ENCODE data around the gene ZNF343. TPM values are rescaled to one million over a fixed set of nuclear protein-coding genes. Genes with fewer than 3 reads are reported as not detected.

The ZNF343 gene
- total RNA-seq, 2 donors from 2014 or later = 9.3 to 16.9 TPM

DNA sequence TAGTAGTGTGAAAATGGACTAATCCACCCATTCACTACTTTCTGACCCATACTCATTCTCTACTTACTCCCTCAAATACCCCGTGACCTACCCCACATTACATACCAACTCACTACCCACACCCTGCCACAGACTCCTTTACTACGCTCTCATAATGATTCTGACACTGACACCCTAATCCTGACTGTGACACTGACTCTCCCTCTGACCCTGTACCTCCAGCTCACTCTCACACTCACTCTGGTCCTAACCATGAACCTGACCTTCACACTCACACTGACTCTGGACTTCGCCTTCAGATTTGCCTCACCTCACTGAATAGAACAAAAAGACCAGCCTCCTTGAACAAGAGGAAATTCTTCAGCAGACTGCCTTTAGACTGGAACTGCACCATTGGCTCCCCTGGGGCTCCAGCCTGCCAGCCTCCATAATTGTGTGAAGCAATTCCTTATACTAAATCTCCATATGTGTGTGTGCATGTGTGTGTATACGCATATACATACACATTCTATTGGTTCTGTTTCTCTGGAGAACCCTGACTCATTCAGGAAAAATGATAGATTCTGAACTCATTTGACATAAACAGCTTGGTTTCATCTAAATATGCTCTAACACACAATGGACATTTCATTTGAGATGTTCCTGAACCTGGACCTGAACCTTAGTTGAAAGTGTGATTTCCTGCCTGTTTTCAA lies 10.5 kb upstream of the ZNF343 start:
- H3K4me3 ChIP-seq = no peak overlapping the region
- no peaks in the 10 kb centered on the region for H3K27me3 ChIP-seq (replicated peaks; ENCODE audit: insufficient read depth)
- ATAC-seq (ENCODE audit: insufficient number of reproducible peaks, low FRiP score, low read depth) = no peak
- peaks cover 4 to 18% of the 10 kb centered on the region in 2 donors for H3K4me1 ChIP-seq (ENCODE audit: control insufficient read depth in 1 of 2, low read depth in 2 of 2)
- no peak overlapping the region for H3K27ac ChIP-seq
- H3K36me3 ChIP-seq = no peaks in the 10 kb centered on the region
- TF ChIP-seq, protein P1, sequence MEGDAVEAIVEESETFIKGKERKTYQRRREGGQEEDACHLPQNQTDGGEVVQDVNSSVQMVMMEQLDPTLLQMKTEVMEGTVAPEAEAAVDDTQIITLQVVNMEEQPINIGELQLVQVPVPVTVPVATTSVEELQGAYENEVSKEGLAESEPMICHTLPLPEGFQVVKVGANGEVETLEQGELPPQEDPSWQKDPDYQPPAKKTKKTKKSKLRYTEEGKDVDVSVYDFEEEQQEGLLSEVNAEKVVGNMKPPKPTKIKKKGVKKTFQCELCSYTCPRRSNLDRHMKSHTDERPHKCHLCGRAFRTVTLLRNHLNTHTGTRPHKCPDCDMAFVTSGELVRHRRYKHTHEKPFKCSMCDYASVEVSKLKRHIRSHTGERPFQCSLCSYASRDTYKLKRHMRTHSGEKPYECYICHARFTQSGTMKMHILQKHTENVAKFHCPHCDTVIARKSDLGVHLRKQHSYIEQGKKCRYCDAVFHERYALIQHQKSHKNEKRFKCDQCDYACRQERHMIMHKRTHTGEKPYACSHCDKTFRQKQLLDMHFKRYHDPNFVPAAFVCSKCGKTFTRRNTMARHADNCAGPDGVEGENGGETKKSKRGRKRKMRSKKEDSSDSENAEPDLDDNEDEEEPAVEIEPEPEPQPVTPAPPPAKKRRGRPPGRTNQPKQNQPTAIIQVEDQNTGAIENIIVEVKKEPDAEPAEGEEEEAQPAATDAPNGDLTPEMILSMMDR (IDR thresholded peaks at IDR 0.05) = no peak
- no peaks in the 10 kb centered on the region for H3K9me3 ChIP-seq
- no peak for DNase-seq (ENCODE audit: low spot score)

DNA sequence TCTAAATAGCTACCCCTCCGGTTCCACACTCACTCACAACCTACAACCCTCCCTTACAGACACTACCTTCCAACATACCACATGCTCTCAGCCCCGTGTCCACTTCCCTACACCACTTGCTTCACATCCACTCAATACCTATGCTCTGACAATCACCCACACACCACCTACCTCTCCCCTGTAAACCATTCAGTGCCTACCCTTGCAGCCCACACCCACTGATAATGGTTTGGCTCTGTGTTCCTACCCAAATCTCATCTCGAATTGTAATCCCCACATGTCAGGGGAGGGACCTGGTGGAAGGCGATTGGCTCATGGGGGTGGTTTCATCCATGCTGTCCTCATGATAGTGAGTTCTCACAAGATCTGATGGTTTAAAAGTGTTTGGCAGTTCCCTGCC lies 9.8 kb upstream of the ZNF343 start:
- no peaks in the 10 kb centered on the region for H3K27me3 ChIP-seq (replicated peaks; ENCODE audit: insufficient read depth)
- no peak for DNase-seq (ENCODE audit: low spot score)

DNA sequence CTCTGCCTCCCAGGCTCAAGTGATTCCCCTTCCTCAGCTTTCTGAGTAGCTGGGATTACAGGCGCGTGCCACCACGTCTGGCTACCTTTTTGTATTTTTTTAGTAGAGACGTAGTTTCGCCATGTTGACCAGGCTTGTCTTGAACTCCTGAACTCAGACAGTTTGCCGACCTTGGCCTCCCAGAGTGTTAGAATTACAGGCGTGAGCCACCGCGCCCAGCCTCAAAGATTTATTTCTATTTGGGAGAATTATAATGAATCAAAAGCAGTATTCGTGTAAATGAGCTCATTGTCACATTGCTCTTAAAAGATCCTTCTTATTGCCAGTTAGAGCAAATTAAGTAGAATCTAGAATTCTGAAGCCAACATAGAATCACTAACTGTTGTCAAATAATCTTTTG lies 9.4 kb upstream of the ZNF343 start:
- peaks cover 0 to 6% of the 10 kb centered on the region in 2 donors for H3K4me1 ChIP-seq (ENCODE audit: control insufficient read depth in 1 of 2, low read depth in 2 of 2)
- DNase-seq (ENCODE audit: low spot score) = no peak
- no peak overlapping the region for H3K4me3 ChIP-seq
- H3K36me3 ChIP-seq = no peaks in the 10 kb centered on the region
- no peaks in the 10 kb centered on the region for H3K9me3 ChIP-seq
- H3K27me3 ChIP-seq (replicated peaks; ENCODE audit: insufficient read depth) = no peaks in the 10 kb centered on the region
- no peak overlapping the region for H3K27ac ChIP-seq
- no peak for ATAC-seq (ENCODE audit: insufficient number of reproducible peaks, low FRiP score, low read depth)
- TF ChIP-seq, protein P1 (IDR thresholded peaks at IDR 0.05) = no peak

More for the DNA sequence above, 9.8 kb upstream of the ZNF343 start:
- H3K4me3 ChIP-seq = no peak overlapping the region
- no peak overlapping the region for H3K27ac ChIP-seq
- no peaks in the 10 kb centered on the region for H3K9me3 ChIP-seq
- no peak for ATAC-seq (ENCODE audit: insufficient number of reproducible peaks, low FRiP score, low read depth)
- TF ChIP-seq, protein P1 (IDR thresholded peaks at IDR 0.05) = no peak
- H3K36me3 ChIP-seq = no peaks in the 10 kb centered on the region
- peaks cover 0 to 11% of the 10 kb centered on the region in 2 donors for H3K4me1 ChIP-seq (ENCODE audit: control insufficient read depth in 1 of 2, low read depth in 2 of 2)

DNA sequence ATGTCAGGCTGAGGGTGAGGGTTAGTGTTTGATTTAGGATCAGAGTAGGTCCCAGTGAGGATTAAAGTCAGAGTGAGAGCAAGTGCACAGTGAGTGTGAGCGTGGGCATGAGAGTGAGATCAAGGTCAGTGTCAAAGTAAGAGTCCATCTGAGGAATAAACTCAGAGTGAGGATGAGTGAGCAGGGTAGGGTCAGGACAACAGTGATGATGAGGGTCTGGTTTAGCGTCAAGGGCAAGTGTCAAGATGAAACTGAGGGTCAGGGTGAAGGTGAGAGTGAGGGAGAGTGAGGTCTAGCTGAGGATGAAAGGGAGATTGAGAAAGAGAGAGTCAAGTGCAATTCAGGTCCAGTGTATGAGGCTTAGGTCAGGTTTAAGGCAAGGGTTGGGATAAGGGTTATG lies 7.7 kb upstream of the ZNF343 start:
- Histone ChIP-seq H3K27ac (no peak overlapping the region), H3K4me1 (ENCODE audit: control insufficient read depth in 1 of 2, low read depth in 2 of 2) (no peaks in the 10 kb centered on the region), H3K4me3 (no peak overlapping the region), H3K9me3 (no peaks in the 10 kb centered on the region), H3K27me3 (replicated peaks; ENCODE audit: insufficient read depth) (no peaks in the 10 kb centered on the region), H3K36me3 (no peaks in the 10 kb centered on the region)
- DNase-seq (ENCODE audit: low spot score) = no peak
- no peak for ATAC-seq (ENCODE audit: insufficient number of reproducible peaks, low FRiP score, low read depth)
- TF ChIP-seq, protein P1 (IDR thresholded peaks at IDR 0.05) = no peak

DNA sequence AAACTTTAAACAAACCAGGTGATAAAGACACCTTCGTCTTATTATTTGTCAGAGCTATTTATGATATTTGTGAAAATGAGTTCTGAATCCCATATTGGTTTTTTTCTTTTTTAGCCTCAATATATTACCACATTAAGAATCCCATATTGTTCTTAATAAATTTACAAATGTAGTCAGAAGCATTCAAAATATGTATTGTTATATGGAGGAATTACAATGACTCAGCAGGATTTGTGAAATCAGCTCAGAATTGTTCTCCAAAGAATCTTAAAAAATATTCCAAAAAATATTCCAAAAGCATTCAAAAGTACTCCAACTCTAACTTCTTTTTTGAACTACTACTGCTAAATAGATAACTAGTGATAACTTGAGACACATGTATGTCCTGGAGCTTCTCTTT lies 6.5 kb upstream of the ZNF343 start:
- no peak overlapping the region for H3K4me3 ChIP-seq
- TF ChIP-seq, protein P1 (IDR thresholded peaks at IDR 0.05) = no peak
- H3K36me3 ChIP-seq = no peaks in the 10 kb centered on the region
- no peaks in the 10 kb centered on the region for H3K27me3 ChIP-seq (replicated peaks; ENCODE audit: insufficient read depth)
- H3K4me1 ChIP-seq (ENCODE audit: control insufficient read depth in 1 of 2, low read depth in 2 of 2) = no peaks in the 10 kb centered on the region
- no peak for ATAC-seq (ENCODE audit: insufficient number of reproducible peaks, low FRiP score, low read depth)
- H3K9me3 ChIP-seq = no peaks in the 10 kb centered on the region
- no peak for DNase-seq (ENCODE audit: low spot score)
- H3K27ac ChIP-seq = no peak overlapping the region

Data from thoracic aorta (tissue), 2 donors.